ENCODE results near the gene COL4A2.

- no peak for TF ChIP-seq CTCF (IDR thresholded peaks at IDR 0.05; ENCODE audit: insufficient read depth, low read depth, low read length)
- TF ChIP-seq EZH2 (IDR thresholded peaks at IDR 0.05; ENCODE audit: insufficient read depth, low read length) = no peak
These were observed 25.9 kb upstream of the COL4A2 start for GRCh38 chr13:110280985-110281688.

Data from astrocyte (in vitro differentiated cells and primary cell).